ENCODE data around the gene EVA1A.

Gene EVA1A

GRCh38 chr2:75607400-75607798, 46.7 kb upstream of the EVA1A start:
- no peak for TF ChIP-seq ZFP30 (CRISPR knock-in tag; IDR thresholded peaks at IDR 0.05)
- TF ChIP-seq SNAI2 (CRISPR knock-in tag; IDR thresholded peaks at IDR 0.05): no peak
- TF ChIP-seq ESRRG (CRISPR knock-in tag; IDR thresholded peaks at IDR 0.05): no peak
- no peak for TF ChIP-seq CSDC2 (CRISPR knock-in tag; IDR thresholded peaks at IDR 0.05)
- no peak for TF ChIP-seq ZC3H10 (CRISPR knock-in tag; IDR thresholded peaks at IDR 0.05)
- TF ChIP-seq PATZ1 (CRISPR knock-in tag; IDR thresholded peaks at IDR 0.05; ENCODE audit: borderline replicate concordance): no peak
- no peak for TF ChIP-seq BACH2 (CRISPR knock-in tag; IDR thresholded peaks at IDR 0.05; ENCODE audit: borderline replicate concordance)
- TF ChIP-seq TOX (CRISPR knock-in tag; IDR thresholded peaks at IDR 0.05; ENCODE audit: borderline replicate concordance): no peak
- TF ChIP-seq PPARA (CRISPR knock-in tag; IDR thresholded peaks at IDR 0.05; ENCODE audit: borderline replicate concordance): no peak
- no peak for TF ChIP-seq OSR1 (CRISPR knock-in tag; IDR thresholded peaks at IDR 0.05)
- TF ChIP-seq ISL1 (CRISPR knock-in tag; IDR thresholded peaks at IDR 0.05): no peak
- TF ChIP-seq TCF4 (CRISPR knock-in tag; IDR thresholded peaks at IDR 0.05; ENCODE audit: borderline replicate concordance): no peak
- ATAC-seq: no peak

- no peak for ATAC-seq
- TF ChIP-seq POU6F1 (CRISPR knock-in tag; IDR thresholded peaks at IDR 0.05; ENCODE audit: borderline replicate concordance, low read depth) (no peak), ZNF70 (CRISPR knock-in tag; IDR thresholded peaks at IDR 0.05) (no peak), PATZ1 (CRISPR knock-in tag; IDR thresholded peaks at IDR 0.05; ENCODE audit: borderline replicate concordance) (peak; percentile 36; the same call in 1 of the 2 replicates), CSDC2 (CRISPR knock-in tag; IDR thresholded peaks at IDR 0.05) (no peak), ZFP30 (CRISPR knock-in tag; IDR thresholded peaks at IDR 0.05) (no peak), TCF4 (CRISPR knock-in tag; IDR thresholded peaks at IDR 0.05; ENCODE audit: borderline replicate concordance) (no peak), BACH2 (CRISPR knock-in tag; IDR thresholded peaks at IDR 0.05; ENCODE audit: borderline replicate concordance) (no peak)
These were observed 46.1 kb upstream of the EVA1A start for GRCh38 chr2:75606761-75607399.

GRCh38 chr2:75605770-75606529, 45.2 kb upstream of the EVA1A start:
- ATAC-seq: peak; percentile 84
- TF ChIP-seq POU6F1 (CRISPR knock-in tag; IDR thresholded peaks at IDR 0.05; ENCODE audit: borderline replicate concordance, low read depth) (no peak), GLIS3 (CRISPR knock-in tag; IDR thresholded peaks at IDR 0.05) (no peak), ZNF8 (CRISPR knock-in tag; IDR thresholded peaks at IDR 0.05) (no peak), RARB (CRISPR knock-in tag; IDR thresholded peaks at IDR 0.05) (no peak), ZC3H10 (CRISPR knock-in tag; IDR thresholded peaks at IDR 0.05) (no peak), TCF4 (CRISPR knock-in tag; IDR thresholded peaks at IDR 0.05; ENCODE audit: borderline replicate concordance) (no peak)

GRCh38 chr2:75604484-75604883, 43.7 kb upstream of the EVA1A start:
- no peak for ATAC-seq
- TF ChIP-seq BACH2 (CRISPR knock-in tag; IDR thresholded peaks at IDR 0.05; ENCODE audit: borderline replicate concordance): no peak
- no peak for TF ChIP-seq TSHZ2 (CRISPR knock-in tag; IDR thresholded peaks at IDR 0.05)
- no peak for TF ChIP-seq POU6F1 (CRISPR knock-in tag; IDR thresholded peaks at IDR 0.05; ENCODE audit: borderline replicate concordance, low read depth)
- TF ChIP-seq GLIS3 (CRISPR knock-in tag; IDR thresholded peaks at IDR 0.05): no peak
- no peak for TF ChIP-seq ZNF565 (CRISPR knock-in tag; conservative IDR thresholded peaks at IDR 0.05; ENCODE audit: low read depth)
- TF ChIP-seq TOX (CRISPR knock-in tag; IDR thresholded peaks at IDR 0.05; ENCODE audit: borderline replicate concordance): no peak
- TF ChIP-seq ESRRG (CRISPR knock-in tag; IDR thresholded peaks at IDR 0.05): no peak
- TF ChIP-seq OSR1 (CRISPR knock-in tag; IDR thresholded peaks at IDR 0.05): no peak
- TF ChIP-seq ZFP3 (CRISPR knock-in tag; IDR thresholded peaks at IDR 0.05): no peak
- no peak for TF ChIP-seq ARNTL (CRISPR knock-in tag; IDR thresholded peaks at IDR 0.05; ENCODE audit: borderline replicate concordance, low read depth)
- no peak for TF ChIP-seq RARB (CRISPR knock-in tag; IDR thresholded peaks at IDR 0.05)
- no peak for TF ChIP-seq ZNF8 (CRISPR knock-in tag; IDR thresholded peaks at IDR 0.05)

Measured in SK-N-SH treated with all-trans-retinoic acid at 6 μM for 48 hours (cell line).